A549 treated with GW870086 at 1 μM for 4 hours (cell line): ENCODE data around the gene CAMK2A. TPM values are rescaled to one million over a fixed set of nuclear protein-coding genes. Genes with fewer than 3 reads are reported as not detected.

Experiments used
- total RNA-seq: library from RNA; stranded (reverse); fragments of 200-300 nt; extraction: Qiagen RNA extraction; gene quantifications from 5 replicates; pipeline ENCODE4 v1.2.3, GENCODE V29; 2022; ENCODE audit warnings: low read depth

Gene CAMK2A
- 0.64 to 0.97 TPM (median 0.89 TPM) in 5 replicates for total RNA-seq

DNA sequence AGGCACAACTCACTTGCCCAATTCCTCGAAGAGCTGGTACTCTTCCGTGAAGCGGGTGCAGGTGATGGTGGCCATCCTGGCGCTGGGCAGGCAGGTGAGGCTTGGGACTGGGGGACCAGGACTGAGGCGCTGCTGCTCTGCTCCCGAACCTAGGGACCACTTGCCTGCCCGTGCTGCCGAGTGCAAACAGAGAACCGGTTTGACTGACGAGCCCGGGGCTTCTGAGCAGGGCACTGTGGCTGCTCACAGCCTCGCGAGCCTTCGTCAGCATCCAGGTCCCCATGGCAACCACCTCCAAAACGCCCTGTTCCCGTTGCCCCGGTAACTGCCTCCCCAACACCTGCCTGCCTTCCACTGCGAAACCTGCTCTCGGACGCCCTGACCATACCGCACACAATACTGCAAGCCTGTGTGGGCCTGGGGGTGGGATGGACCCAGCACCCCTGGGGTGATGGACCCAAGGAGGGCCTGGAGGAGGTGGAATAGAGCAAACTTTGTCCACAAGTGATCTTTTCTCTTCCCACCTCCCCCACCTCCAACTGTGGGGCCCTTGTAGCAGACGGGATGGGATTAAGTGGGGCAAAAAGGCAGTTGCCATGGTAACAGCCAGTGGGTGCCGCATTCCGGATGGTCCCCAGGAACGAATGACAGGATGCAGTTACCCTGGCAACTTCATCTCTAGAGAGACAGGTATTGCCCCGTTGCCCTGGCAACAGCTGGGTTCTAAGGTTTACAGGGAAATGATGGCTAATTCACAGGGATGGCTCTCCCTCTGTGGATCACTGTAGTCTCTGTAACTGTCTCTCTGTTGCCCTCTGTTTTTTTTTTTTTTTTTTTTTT is at the start of gene CAMK2A:
TSS of gene CAMK2A (minus strand) at position 223 of the 840 bp plus-strand sequence. CDS start at position 75, 148 bp downstream.

DNA sequence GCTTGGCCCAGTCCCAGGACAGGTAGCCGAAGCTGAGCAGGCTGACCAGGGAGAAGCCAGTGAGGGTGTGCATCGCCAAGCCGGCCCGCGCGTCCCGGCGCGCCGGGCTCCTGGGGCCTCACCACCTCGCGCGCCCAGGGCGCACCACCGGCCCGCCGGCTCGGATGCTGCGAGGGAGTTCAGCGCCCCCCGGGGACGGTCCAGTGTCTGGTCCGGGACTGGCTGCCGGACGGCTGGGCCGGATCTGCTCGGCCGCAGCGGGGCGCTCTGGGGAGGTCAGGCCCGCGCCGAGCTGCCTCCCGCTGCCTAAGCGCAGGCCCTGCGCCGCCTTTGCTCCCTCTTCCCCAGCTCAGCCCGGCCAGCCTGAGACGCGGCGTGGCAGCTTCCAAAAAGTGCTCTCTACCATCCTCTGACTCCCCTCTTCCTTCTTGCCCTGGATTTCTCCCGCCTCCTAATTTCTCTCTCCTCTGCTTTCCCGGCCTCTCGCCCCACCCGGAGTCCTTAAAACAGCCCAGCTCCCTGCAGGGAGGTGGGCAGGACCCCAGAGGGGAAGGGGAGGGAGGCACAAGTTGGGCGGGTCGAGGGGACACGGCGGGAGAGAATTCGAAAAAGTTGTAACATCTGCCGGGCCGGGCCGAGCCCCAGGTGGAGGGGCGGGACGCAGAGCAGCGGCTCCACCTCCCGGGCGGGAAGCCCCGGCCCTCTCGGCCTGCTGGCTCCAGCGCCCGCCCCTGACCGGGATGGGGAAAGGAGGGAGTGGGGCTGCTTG is 12.9 kb upstream of the CAMK2A start, which contains the start of gene ARSI:
TSS of gene ARSI (minus strand) at position 605 of the 769 bp plus-strand sequence. CDS start at position 73, 532 bp downstream.

DNA sequence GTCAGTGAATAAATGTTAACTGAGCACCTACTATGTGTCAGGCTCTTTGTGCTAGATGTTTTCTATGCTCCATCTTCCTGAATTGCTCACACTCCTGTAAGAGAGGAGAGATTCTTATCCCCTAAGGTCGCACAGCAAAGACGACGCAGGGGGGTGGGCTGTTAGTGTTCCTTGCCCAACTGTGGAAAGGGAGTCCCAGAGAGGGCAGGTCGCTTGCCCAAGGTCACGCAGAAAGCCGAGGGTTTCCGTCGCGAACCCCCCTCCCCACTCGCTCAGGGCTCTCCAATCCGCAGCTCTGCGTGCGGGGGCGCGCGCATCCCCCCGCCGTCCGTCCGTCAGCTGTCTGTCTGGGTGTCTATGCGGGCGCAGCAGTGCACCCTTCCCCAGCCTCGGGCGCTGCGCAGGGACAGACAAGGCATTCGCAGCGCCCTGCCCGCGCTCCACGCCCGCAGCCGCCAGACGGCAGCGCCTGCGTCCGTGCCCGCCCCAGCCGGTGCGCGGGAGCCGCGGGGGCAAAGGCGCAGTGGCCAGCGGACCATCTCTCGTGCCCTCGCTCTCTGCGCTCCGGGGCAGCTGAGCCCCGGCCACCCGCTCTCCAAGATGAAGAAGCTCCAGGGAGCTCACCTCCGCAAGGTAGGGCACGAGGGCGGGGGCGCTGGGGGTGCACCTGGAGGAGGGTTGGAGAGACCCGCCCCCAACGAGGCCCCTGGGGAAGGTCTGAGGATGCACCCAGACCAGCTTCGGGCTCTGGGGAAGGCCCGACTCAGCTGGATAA is 99.7 kb downstream of the CAMK2A start, which contains the start of gene SLC6A7:
TSS of gene SLC6A7 (plus strand) at position 335 of the 775 bp plus-strand sequence. CDS start at position 601, 266 bp downstream.

Other genes with a start within 250 kb of the CAMK2A start
- 0.15 to 0.37 TPM (median 0.28 TPM) in 5 replicates for gene CSF1R, start 203.2 kb downstream of the CAMK2A start, total RNA-seq
- gene PDGFRB, start 133.9 kb downstream of the CAMK2A start, total RNA-seq = 0.09 to 0.75 TPM (median 0.43 TPM) in 5 replicates
- not detected in 5 replicates for gene CDX1, start 123.0 kb downstream of the CAMK2A start, total RNA-seq
- gene SLC6A7, start 99.7 kb downstream of the CAMK2A start, total RNA-seq = 0.03 to 0.05 TPM in 2 of 5 replicates, not detected in the others
- gene ARSI, start 13.1 kb upstream of the CAMK2A start, total RNA-seq = 28.6 to 39.5 TPM (median 34.0 TPM) in 5 replicates
- gene TCOF1, start 67.9 kb upstream of the CAMK2A start, total RNA-seq = 62.5 to 82.0 TPM (median 74.3 TPM) in 5 replicates
- gene CD74, start 123.1 kb upstream of the CAMK2A start, total RNA-seq = 0.12 TPM in 1 of 5 replicates, not detected in the others
- gene RPS14, start 160.0 kb upstream of the CAMK2A start, total RNA-seq = 2,853 to 3,429 TPM (median 2,971 TPM) in 5 replicates
- gene NDST1, start 218.4 kb upstream of the CAMK2A start, total RNA-seq = 50.4 to 70.1 TPM (median 62.6 TPM) in 5 replicates